ENCODE results near the gene BRSK2.

BRSK2 gene

GRCh38 chr11:1488575-1489180 lies 98.9 kb downstream of the BRSK2 start:
- no peaks in the 10 kb centered on the region for H3K36me3 ChIP-seq (ENCODE audit: control insufficient read depth, insufficient read depth, low read length)
- TF ChIP-seq CTCF (IDR thresholded peaks at IDR 0.05; ENCODE audit: insufficient read depth, low read length, poor library complexity, severe bottlenecking) = no peak
- no peak overlapping the region for H3K4me3 ChIP-seq (replicated peaks; ENCODE audit: low read depth, low read length)
- H3K27me3 ChIP-seq (replicated peaks; ENCODE audit: control insufficient read depth, insufficient read depth, low read length) = no peaks in the 10 kb centered on the region
- no peak for DNase-seq (ENCODE audit: extremely low read depth, insufficient read length)

GRCh38 chr11:1490651-1491050 lies 100.9 kb downstream of the BRSK2 start:
- Histone ChIP-seq H3K27me3 (replicated peaks; ENCODE audit: control insufficient read depth, insufficient read depth, low read length) (no peaks in the 10 kb centered on the region), H3K4me3 (replicated peaks; ENCODE audit: low read depth, low read length) (no peak overlapping the region), H3K36me3 (ENCODE audit: control insufficient read depth, insufficient read depth, low read length) (no peaks in the 10 kb centered on the region)
- TF ChIP-seq CTCF (IDR thresholded peaks at IDR 0.05; ENCODE audit: insufficient read depth, low read length, poor library complexity, severe bottlenecking) = no peak
- DNase-seq (ENCODE audit: extremely low read depth, insufficient read length) = no peak

GRCh38 chr11:1491379-1491778 lies 101.6 kb downstream of the BRSK2 start:
- no peak for DNase-seq (ENCODE audit: extremely low read depth, insufficient read length)
- H3K4me3 ChIP-seq (replicated peaks; ENCODE audit: low read depth, low read length) = no peak overlapping the region

GRCh38 chr11:1493650-1494244 lies 104.0 kb downstream of the BRSK2 start:
- DNase-seq (ENCODE audit: extremely low read depth, insufficient read length) = no peak
- Histone ChIP-seq H3K36me3 (ENCODE audit: control insufficient read depth, insufficient read depth, low read length) (no peaks in the 10 kb centered on the region), H3K27me3 (replicated peaks; ENCODE audit: control insufficient read depth, insufficient read depth, low read length) (no peaks in the 10 kb centered on the region), H3K4me3 (replicated peaks; ENCODE audit: low read depth, low read length) (no peak overlapping the region)
- TF ChIP-seq CTCF (IDR thresholded peaks at IDR 0.05; ENCODE audit: insufficient read depth, low read length, poor library complexity, severe bottlenecking) = no peak

More at GRCh38 chr11:1491379-1491778, 101.6 kb downstream of the BRSK2 start:
- no peaks in the 10 kb centered on the region for H3K27me3 ChIP-seq (replicated peaks; ENCODE audit: control insufficient read depth, insufficient read depth, low read length)
- TF ChIP-seq CTCF (IDR thresholded peaks at IDR 0.05; ENCODE audit: insufficient read depth, low read length, poor library complexity, severe bottlenecking) = no peak
- no peaks in the 10 kb centered on the region for H3K36me3 ChIP-seq (ENCODE audit: control insufficient read depth, insufficient read depth, low read length)

GRCh38 chr11:1494650-1495049 lies 104.9 kb downstream of the BRSK2 start:
- Histone ChIP-seq H3K27me3 (replicated peaks; ENCODE audit: control insufficient read depth, insufficient read depth, low read length) (no peaks in the 10 kb centered on the region), H3K36me3 (ENCODE audit: control insufficient read depth, insufficient read depth, low read length) (no peaks in the 10 kb centered on the region), H3K4me3 (replicated peaks; ENCODE audit: low read depth, low read length) (no peak overlapping the region)
- no peak for DNase-seq (ENCODE audit: extremely low read depth, insufficient read length)
- no peak for TF ChIP-seq CTCF (IDR thresholded peaks at IDR 0.05; ENCODE audit: insufficient read depth, low read length, poor library complexity, severe bottlenecking)

Data from GM06990 (cell line).